HUDEP-2 (cell line): ENCODE data around the gene GBP5.
A peak's percentile ranks its signal among the peaks of the same experiment; 100 is the strongest.
"Not testable (repeated sequence)": the region's sequence is repeated elsewhere in the genome, so short reads cannot be mapped to it uniquely, and the experiment has no call there.

Experiments used
- DNase-seq, 76 experiments: peaks; one replicate each; lab custom pipeline; 2025; ENCODE audit not compliant: unreplicated experiment in 76 of 76; lab: John Stamatoyannopoulos, UW

Gene GBP5, protein sequence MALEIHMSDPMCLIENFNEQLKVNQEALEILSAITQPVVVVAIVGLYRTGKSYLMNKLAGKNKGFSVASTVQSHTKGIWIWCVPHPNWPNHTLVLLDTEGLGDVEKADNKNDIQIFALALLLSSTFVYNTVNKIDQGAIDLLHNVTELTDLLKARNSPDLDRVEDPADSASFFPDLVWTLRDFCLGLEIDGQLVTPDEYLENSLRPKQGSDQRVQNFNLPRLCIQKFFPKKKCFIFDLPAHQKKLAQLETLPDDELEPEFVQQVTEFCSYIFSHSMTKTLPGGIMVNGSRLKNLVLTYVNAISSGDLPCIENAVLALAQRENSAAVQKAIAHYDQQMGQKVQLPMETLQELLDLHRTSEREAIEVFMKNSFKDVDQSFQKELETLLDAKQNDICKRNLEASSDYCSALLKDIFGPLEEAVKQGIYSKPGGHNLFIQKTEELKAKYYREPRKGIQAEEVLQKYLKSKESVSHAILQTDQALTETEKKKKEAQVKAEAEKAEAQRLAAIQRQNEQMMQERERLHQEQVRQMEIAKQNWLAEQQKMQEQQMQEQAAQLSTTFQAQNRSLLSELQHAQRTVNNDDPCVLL

GRCh38 chr1:89272269-89273041, at the start of gene GBP5:
GBP5 (minus strand) TSS chr1:89272860; CDS start chr1:89269555, 3,305 bp downstream.
- DNase-seq = peak in 1 of 76 experiments; percentile 16

DNA sequence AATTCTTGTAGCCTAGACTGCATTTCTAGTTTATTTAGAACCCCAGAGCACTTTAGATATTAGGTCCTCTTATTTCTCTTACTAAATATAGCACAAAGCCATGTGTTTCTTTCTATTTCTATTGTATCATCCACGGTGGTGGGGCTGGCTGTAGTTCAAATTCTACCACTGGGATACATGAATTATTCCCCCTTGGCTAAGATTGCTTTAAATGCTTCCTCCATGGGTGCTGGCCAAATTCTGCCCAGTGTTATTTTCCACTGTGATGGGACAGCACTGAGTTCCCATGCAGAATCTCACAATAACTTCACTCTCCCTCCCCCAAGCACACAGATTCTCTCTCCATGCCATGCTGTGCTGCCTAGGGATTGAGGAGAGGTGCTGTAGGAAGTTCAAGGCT, 49.7 kb upstream of the GBP5 start:
- DNase-seq = no peak

- no peak for DNase-seq
These were observed 39.9 kb upstream of the GBP5 start for GRCh38 chr1:89312572-89312971.

DNA sequence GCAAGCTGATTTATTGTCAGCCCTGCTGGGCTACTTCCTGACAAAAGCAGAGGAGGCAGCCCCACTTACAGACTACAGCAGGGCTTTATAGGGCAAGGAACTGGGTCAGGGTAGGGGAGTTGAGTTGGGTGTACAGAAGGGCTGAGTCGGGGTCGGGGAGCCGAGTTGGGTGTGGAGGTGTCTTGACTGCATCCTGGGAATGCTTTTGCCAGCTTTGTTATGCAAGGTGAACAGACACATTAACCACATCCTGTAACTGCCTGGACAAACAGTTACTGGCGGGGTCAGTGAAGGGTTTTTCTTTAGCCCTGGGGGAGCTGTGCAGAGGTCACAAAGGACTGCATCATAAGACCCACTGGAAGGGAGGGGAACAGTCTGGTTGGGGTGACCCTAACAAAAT, 39.1 kb upstream of the GBP5 start:
- DNase-seq = no peak

- DNase-seq = no peak
These were observed 38.3 kb upstream of the GBP5 start for GRCh38 chr1:89310976-89311375.

DNA sequence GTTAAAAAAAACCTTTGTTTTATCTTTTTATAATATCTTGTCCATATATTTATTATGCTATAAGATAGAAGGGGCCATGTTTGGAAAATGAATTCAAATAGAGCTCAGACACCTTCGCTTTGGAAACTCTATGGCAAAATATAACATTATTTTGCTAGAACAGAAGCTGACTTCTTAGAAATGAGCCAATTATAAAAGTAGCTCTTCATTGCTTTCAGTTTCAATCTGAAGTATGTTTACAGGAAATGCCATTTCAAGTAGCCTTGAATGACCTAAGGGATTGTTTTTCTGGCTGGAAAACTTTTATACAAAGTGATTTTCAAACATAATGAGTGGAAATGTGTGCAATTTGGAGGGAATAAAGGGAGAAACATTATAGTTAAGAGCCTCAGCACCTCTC, 37.8 kb upstream of the GBP5 start:
- no peak for DNase-seq

DNA sequence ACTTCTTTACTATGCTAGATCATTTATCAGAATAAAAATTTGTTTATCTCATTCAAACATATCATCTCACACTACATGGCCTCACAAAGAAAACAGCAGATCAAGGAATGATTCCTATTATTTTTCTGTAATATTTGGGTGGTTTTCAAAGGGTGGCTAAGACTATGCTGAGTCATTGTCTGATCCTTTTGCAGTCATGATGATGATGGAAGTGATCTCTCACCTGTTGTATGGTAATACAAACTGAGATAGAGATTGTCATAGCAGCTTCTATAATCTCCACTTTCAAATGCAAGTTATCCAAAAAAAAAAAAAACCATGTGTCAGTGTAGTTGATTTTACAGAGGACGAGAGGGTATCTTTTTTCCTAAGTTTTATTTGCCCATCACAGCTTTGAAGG, 37.2 kb upstream of the GBP5 start:
- no peak for DNase-seq

- DNase-seq = no peak
These were observed 33.6 kb upstream of the GBP5 start for GRCh38 chr1:89306273-89306672.

DNA sequence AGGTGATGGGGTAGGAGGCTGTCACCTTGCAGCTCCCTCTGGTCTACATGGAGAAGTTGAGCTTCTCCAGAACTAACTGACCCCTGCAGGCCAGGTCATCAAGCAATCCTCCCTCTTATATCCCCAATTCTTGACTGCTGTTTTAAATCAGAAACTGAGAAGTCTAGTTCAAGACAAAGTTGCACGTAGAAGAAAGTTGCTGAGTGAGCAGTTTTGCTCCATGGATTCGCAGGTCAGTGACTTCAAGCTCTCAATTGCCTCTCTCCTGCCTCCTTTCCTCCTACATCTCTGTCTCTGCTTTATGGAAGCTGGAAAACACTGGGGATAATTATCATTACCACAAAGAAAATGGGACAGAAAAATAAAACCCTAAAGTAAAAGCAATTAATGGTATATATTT, 32.8 kb upstream of the GBP5 start:
- DNase-seq = no peak

GRCh38 chr1:89304572-89305230, 32.0 kb upstream of the GBP5 start:
- no peak for DNase-seq

- no peak for DNase-seq
These were observed 30.2 kb upstream of the GBP5 start for GRCh38 chr1:89302697-89303332.

- DNase-seq = not testable (repeated sequence)
These were observed 27.2 kb upstream of the GBP5 start for GRCh38 chr1:89299739-89300463.

DNA sequence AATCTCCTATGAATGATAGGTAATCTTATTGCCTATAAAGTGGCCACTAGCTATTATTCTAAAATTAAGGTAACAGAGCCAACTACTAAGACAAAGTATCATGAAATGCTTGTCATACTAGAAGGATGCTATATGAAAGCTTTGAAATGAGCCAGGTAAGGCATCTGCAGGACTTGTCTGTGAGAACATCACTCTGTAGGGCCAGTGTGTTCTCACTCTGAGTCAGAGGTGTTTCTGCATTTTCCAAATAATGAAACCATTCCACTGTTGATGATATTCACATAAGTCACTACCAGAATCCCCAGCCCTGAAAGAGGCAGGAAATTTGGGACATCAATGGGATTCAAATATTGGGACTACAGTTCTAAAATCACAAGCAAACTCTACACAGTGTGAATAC, 25.8 kb upstream of the GBP5 start:
- DNase-seq = no peak

DNA sequence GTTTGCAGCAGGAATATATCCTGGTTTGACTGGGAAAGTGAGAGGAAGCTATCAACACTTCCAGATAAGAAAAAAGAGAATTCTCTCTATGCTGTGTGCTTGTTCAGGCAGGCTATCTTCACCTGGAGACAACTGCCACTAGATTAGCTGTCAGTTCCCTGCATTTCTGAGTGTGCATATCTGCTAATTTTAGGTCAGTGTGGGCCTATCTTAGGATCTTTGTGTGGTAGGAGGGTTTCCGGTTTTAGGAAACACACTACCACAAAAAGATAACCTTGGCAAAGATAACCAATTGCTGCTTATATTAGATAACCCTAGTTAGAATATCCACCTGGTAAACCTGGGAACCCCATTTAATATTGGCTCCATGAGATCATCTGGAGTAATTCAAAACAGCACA, 22.5 kb upstream of the GBP5 start:
- peak in 13 of 76 experiments; percentile 3 to 48 (median 21) for DNase-seq

GRCh38 chr1:89291276-89291675, 18.6 kb upstream of the GBP5 start:
- DNase-seq = no peak

GRCh38 chr1:89288051-89288340, 15.3 kb upstream of the GBP5 start:
- no peak for DNase-seq

- no peak for DNase-seq
These were observed 14.8 kb upstream of the GBP5 start for GRCh38 chr1:89287181-89288050.

GRCh38 chr1:89286549-89287180, 14.0 kb upstream of the GBP5 start:
- no peak for DNase-seq
